T-helper 2 cell (primary cell): ENCODE measurements around the gene NOD2.

ENCODE experiments used
- DNase-seq, 5 experiments: peaks; one replicate each; pipeline versions ENCODE4 v3.0.0 to v3.0.0-alpha.2; 2012 to 2022
- total RNA-seq, 2 donors: gene quantifications; one replicate each; lab custom pipeline; 2026; lab: John Stamatoyannopoulos, UW

The NOD2 gene
- 21.5 to 32.5 reads per million in 2 donors for total RNA-seq

GRCh38 chr16:50692999-50693781 is at the start of gene NOD2:
Gene NOD2 (plus strand): TSS chr16:50693606. CDS start chr16:50699496, 5,890 bp downstream.
- peak in 2 of 5 experiments; percentile 34 to 59 for DNase-seq

GRCh38 chr16:50644245-50644644 is 49.2 kb upstream of the NOD2 start:
- DNase-seq = no peak

DNA sequence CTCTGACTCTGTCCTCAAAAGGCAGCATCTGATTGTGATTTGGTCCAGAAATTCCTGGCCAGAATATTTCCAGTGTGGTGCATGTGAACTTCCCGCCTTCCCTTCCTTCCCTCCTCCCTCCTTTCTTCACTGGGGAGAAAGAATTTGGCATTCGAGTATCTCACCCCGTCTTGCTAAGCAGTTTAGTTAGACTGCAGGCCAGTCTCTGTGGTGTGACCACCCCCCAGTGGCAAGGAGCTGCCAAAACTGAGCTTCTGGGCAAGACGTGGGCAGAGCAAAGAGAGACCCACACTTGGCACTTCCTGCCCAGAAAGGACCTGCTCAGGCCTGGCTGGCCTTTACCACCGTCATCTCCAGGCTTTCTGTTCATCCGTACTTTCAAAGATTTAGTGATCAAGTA is 48.7 kb upstream of the NOD2 start:
- peak in 1 of 5 experiments; percentile 39 for DNase-seq

DNA sequence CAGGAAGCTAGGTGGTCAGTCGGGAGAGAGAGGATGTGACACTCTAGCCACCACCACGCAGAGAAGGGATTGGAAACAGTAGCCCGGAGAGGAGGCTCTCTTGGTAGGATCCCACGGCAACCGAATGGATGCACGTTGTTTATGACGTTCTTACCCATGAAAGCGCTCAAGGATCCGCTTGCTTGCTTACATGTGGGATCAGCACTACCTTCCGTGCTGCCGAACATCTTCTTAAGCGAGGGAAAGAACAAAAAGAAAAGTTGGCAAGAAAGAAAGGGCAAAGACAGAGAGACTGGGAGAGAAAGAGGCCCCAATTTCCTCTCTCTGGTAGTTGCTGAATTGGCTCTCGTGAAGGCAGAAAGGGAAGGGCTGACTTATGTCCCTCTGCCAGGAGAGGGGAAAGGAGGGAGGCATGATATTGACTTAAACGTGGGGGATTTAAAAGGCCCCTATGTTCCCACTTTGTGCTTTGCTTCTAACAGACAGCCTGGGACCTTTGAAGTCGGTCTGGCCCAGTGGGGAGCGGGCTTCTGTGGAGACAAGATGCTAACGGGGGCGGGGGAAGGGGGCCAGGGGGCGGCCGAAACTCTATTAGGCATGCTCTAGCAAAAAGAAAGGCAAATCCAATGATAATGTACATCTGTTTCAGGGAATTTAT is 47.7 kb upstream of the NOD2 start:
- DNase-seq = no peak

- no peak for DNase-seq
These were observed 47.1 kb upstream of the NOD2 start for GRCh38 chr16:50646345-50646744.

- DNase-seq = no peak
These were observed 41.5 kb upstream of the NOD2 start for GRCh38 chr16:50651835-50652438.

- DNase-seq = no peak
These were observed 40.5 kb upstream of the NOD2 start for GRCh38 chr16:50652836-50653425.

- DNase-seq = no peak
These were observed 39.5 kb upstream of the NOD2 start for GRCh38 chr16:50653633-50654519.

- no peak for DNase-seq
These were observed 37.8 kb upstream of the NOD2 start for GRCh38 chr16:50655558-50656055.

DNA sequence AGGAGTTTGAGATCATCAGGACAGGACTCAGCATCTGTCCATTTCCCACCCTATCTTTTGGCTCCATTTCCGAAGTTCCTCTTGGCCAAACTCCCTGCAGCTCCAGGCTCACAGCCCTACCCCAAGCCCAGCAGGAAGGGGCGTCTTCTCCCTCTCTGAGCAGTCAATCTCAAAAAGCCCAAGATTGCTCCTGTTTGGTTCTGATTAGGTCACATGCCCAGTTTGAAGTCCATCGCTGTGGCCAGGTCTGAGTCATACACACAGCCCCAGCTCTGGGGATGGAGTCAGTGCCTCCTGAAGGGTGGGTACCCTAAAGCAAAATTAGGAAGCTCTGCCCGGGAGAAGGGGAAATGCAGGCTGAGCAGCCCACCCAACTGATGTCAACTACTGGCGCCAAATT is 36.2 kb upstream of the NOD2 start:
- no peak for DNase-seq

GRCh38 chr16:50659806-50660205 is 33.6 kb upstream of the NOD2 start:
- DNase-seq = no peak

DNA sequence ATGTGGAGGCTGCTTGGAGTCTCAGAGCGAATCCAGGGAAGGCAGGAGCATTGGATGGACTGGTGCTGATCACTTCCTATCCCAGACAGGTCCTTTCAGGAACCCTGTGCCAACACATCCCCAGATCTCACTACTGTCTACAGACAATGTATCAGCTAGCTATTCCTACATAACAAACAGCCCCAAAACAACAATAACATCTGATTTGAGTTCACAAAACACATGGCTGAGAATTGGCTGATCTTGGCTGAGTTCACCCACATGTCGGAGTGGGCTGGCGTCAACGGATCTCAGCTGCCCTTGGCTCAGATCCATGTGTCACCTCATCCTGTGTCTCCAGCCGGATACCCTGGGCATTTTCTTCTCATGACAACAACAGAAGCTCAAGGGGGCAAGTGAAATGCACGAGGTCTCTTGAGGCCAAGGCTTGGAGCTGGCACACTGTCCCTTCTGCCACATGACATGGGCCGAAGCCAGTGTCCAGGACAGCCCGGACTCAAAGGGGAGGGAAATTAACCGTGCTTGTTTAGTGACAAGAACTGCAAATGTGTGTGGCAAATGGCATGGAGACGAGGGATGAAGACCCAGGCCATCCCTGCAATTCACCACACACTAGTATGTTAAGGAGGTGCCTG is 31.0 kb upstream of the NOD2 start:
- DNase-seq = no peak

DNA sequence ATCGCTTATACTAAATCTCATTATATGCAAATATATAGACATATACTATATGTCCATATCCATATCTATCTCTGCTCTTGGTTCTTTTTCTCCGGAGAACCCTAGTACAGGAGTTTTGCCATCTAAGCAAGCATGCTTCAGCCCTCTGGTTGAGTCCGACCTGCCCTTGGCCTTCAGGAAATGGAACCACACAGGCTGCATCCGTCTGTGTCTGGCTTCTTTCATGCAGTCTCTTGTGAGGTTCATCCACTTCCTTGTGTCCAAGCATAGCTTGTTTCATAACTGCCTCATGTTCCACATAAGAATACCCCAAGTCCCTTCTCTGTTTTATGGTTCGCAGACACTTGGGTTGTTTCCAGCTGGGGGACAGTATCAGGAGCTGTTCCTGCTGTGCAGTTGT is 29.1 kb upstream of the NOD2 start:
- DNase-seq = no peak

GRCh38 chr16:50665128-50665878 is 28.1 kb upstream of the NOD2 start:
- peak; percentile 58 to 69 (median 68) for DNase-seq

DNA sequence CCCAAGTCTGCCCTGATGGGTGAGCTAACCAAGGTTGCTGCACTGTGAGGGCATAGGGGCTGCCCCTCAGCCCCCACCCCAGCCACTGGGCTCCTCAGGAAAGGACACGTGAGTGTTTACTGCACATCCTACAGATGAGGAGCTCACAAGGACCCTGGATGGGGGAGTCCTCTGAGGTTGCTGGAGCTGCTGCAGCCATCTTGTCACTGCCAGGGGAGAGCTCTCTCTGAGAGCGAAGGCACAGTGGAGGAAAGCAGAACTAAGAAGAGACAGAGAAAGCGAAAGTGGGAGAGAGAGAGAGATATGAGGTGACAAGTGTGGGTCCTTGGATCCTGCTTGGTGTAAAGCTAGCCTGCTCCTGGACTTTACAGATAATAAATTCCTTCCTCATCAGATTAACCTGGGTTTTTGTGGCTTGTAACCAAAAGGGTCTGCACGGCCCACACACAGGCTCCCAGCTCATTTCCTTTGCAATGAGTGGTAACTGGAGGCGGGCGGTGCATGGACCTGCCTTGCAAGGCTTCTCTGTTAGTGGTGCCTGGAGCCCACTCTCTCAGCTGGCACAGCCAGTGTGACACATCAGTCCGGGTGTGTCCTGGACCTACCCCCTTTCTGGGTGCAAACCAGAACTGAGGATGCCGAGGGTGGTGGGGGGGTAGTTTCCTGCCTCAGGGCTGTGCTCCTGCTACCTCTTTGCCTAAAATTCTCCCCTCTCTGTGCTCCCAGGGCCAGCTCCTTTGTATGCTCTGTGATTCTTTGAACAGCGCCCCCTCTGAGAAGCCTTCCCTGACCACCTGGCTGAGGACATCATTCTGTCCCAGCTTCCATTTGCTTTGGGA is 26.5 kb upstream of the NOD2 start:
- peak in 2 of 5 experiments; percentile 16 to 84 for DNase-seq

DNA sequence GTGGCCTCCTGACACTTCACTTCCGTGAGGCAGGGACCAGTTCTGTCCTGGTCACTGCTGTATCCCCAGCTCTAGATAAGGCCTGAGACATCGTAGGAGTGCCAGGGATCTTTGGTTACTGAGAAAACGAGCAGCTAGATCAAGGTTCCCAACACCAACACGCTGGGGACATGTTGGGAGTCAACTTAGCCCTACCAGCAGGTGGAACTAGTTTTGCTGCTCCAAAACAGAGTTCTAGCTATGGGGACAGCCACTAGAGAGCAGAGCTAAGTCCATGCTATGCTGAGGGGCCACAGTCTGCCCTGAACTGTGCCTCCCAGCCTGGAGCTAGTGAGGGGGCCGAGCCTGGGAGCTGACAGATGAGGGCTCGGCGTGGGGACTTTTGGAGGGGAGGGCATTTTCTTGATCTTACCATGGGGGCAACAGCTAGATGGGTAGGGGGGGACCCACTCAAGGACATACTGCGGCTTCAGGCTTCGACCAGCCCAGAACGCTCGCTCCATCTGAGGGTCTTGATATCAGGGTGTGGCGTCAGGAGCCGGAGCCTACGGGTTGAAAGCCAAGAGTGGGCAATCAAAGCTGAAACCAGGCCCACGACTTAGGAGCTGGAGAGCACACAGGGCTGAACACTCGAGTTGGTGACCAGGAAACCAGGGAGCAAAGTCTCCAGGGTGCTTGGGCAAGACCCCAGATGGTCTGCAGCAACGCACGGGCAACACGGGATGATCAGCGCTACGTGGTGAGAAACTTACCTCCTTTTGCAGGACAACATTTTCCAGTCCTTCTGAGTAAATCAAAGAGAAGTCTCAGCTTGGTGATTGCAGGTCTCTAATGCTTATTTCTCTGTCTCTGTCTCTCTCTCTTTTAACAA is 25.7 kb upstream of the NOD2 start:
- DNase-seq = peak in 1 of 5 experiments; percentile 66

GRCh38 chr16:50668368-50669008 is 24.9 kb upstream of the NOD2 start:
- no peak for DNase-seq

DNA sequence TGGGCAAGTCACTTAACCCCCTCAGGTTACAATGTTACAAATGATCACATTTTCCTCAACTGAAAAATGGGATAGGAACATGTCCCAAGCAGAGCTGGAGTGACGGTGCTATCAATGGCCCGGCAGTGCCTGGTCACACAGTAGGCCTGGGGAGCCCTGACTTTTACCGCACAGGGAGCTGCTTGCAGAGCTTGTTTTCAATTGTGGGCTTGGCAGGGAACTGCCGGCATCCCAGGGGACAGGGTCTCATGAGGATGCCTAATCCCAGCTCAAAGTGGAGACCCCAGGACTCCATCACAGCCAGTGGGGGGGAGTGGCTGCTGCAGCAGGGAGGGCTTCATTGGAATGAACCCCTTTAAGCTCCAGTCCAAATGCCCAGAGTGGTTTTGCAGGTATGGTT is 23.7 kb upstream of the NOD2 start:
- no peak for DNase-seq
